Liver (tissue), 9 donors: Measurements from ENCODE around the gene LRMDA. TPM values are rescaled to one million over a fixed set of nuclear protein-coding genes. Genes with fewer than 3 reads are reported as not detected.

Experiments
- DNase-seq: peaks from one replicate; pipeline ENCODE4 v3.0.0-alpha.2; 2017; ENCODE audit warnings: low spot score
- H3K27ac ChIP-seq, 2 donors: one replicate each; pipeline ENCODE4 v1.7.0; 2013; ENCODE audit warnings: inconsistent platforms in 2 of 2, low read length in 2 of 2, control low read depth in 1 of 2, low read depth in 1 of 2, mild to moderate bottlenecking in 1 of 2
- H3K27me3 ChIP-seq, 4 donors: one replicate each; pipeline versions ENCODE4 v1.6.1 to v1.7.0; 2013; ENCODE audit warnings: low read length in 3 of 4, inconsistent platforms in 1 of 4, mild to moderate bottlenecking in 1 of 4, moderate library complexity in 1 of 4; ENCODE audit not compliant: control insufficient read depth in 4 of 4, insufficient read depth in 4 of 4
- H3K36me3 ChIP-seq, 4 donors: one replicate each; pipeline versions ENCODE4 v1.6.1 to v1.7.0; 2013; ENCODE audit warnings: low read length in 3 of 4, mild to moderate bottlenecking in 3 of 4, low read depth in 1 of 4, moderate library complexity in 1 of 4; ENCODE audit not compliant: control insufficient read depth in 4 of 4, insufficient read depth in 3 of 4
- H3K4me1 ChIP-seq, 4 donors: one replicate each; pipeline versions ENCODE4 v1.6.1 to v1.7.0; 2013; ENCODE audit warnings: low read length in 3 of 4, mild to moderate bottlenecking in 3 of 4, moderate library complexity in 1 of 4; ENCODE audit not compliant: control insufficient read depth in 4 of 4, insufficient read depth in 4 of 4
- H3K4me3 ChIP-seq, 3 donors: one replicate each; pipeline versions ENCODE4 v1.6.1 to v1.7.0; 2013; ENCODE audit warnings: low read length in 3 of 3, control low read depth in 1 of 3, low read depth in 1 of 3, mild to moderate bottlenecking in 1 of 3
- H3K9ac ChIP-seq, 2 donors: one replicate each; pipeline ENCODE4 v1.7.0; 2013; ENCODE audit warnings: low read length in 2 of 2, mild to moderate bottlenecking in 2 of 2, moderate library complexity in 2 of 2, control low read depth in 1 of 2, low read depth in 1 of 2
- H3K9me3 ChIP-seq, 4 donors: one replicate each; pipeline versions ENCODE4 v1.6.1 to v1.7.0; 2013; ENCODE audit warnings: low read length in 3 of 4; ENCODE audit not compliant: control insufficient read depth in 4 of 4
- EGR1 ChIP-seq, 2 donors: IDR thresholded peaks; 2 replicates each; pipeline ENCODE4 v1.6.1; 2016 to 2018; ENCODE audit warnings: antibody characterized with exemption in 2 of 2, low read depth in 2 of 2
- FOXA1 ChIP-seq: IDR thresholded peaks from 2 replicates; pipeline ENCODE4 v1.6.1; 2016; ENCODE audit warnings: antibody characterized with exemption
- GABPA ChIP-seq, 2 donors: IDR thresholded peaks in 1 of 2; conservative IDR thresholded peaks in 1 of 2; 2 replicates each; pipeline ENCODE4 v1.6.1; 2016; ENCODE audit warnings: antibody characterized with exemption in 2 of 2, mild to moderate bottlenecking in 1 of 2, moderate library complexity in 1 of 2
- HNF4A ChIP-seq, 2 donors: conservative IDR thresholded peaks; 2 replicates each; pipeline ENCODE4 v1.6.1; 2016; ENCODE audit warnings: antibody characterized with exemption in 2 of 2, mild to moderate bottlenecking in 2 of 2
- HNF4G ChIP-seq: IDR thresholded peaks from 2 replicates; pipeline ENCODE4 v1.6.1; 2016; ENCODE audit warnings: antibody characterized with exemption
- JUND ChIP-seq, 2 donors: IDR thresholded peaks; 2 replicates each; pipeline ENCODE4 v1.6.1; 2016; ENCODE audit warnings: antibody characterized with exemption in 2 of 2
- NR2F2 ChIP-seq: IDR thresholded peaks from 2 replicates; pipeline ENCODE4 v1.6.1; 2016; ENCODE audit warnings: antibody characterized with exemption
- RAD21 ChIP-seq, 2 donors: IDR thresholded peaks; 2 replicates each; pipeline ENCODE4 v1.6.1; 2016; ENCODE audit warnings: antibody characterized with exemption in 2 of 2, mild to moderate bottlenecking in 2 of 2
- RXRA ChIP-seq, 2 donors: IDR thresholded peaks; 2 replicates each; pipeline ENCODE4 v1.6.1; 2017 to 2018; ENCODE audit warnings: antibody characterized with exemption in 2 of 2, mild to moderate bottlenecking in 1 of 2
- SP1 ChIP-seq: IDR thresholded peaks from 2 replicates; pipeline ENCODE4 v1.6.1; 2018; ENCODE audit warnings: antibody characterized with exemption, mild to moderate bottlenecking
- YY1 ChIP-seq: IDR thresholded peaks from 2 replicates; pipeline ENCODE4 v1.6.1; 2016; ENCODE audit warnings: antibody characterized with exemption, mild to moderate bottlenecking
- whole genome bisulfite sequencing: extraction: QIAGEN DNeasy Blood & Tissue Kit; methylation state at CpG from one replicate; pipeline ENCODE4 v1.1.7; 2013; 5-methylcytosine and 5-hydroxymethylcytosine counted together
- polyA plus RNA-seq, 2 donors: library from polyadenylated mRNA; stranded (reverse) in 1 of 2; unstranded in 1 of 2; fragments of 200-250 nt in 1 of 2; fragments of >200 nt in 1 of 2; fragmentation: Nextera tagmentation in 1 of 2; extraction: Ambion mirVana in 1 of 2; gene quantifications; one replicate each; pipeline versions ENCODE4 v1.2.1 to v1.2.3, GENCODE V29; 2013 to 2015
- total RNA-seq, 2 donors: library from RNA; depleted of rRNA; stranded (reverse); fragments of >200 nt; gene quantifications; one replicate each; pipeline ENCODE4 v1.2.3, GENCODE V29; 2014
- TF ChIP-seq, protein P1 (sequence below): IDR thresholded peaks from 2 replicates; pipeline ENCODE4 v1.6.1; 2016; ENCODE audit warnings: antibody characterized with exemption
- TF ChIP-seq, protein P2 (sequence below): IDR thresholded peaks from 2 replicates; pipeline ENCODE4 v1.6.1; 2016; ENCODE audit warnings: antibody characterized with exemption
- TF ChIP-seq, protein P3 (sequence below): fragments of 150-350 bp; IDR thresholded peaks from 2 replicates; pipeline ENCODE4 v1.5.1; 2017; ENCODE audit warnings: improper control_type of control experiment, low read depth, low read length; ENCODE audit not compliant: missing input control
- donor health status: healthy.
- donor health status: healthy.
- donor health status: healthy.
- donor health status: healthy.
- donor health status: healthy.

LRMDA gene
- total and polyA plus RNA-seq, 4 donors: 7.9 to 15.8 (median 11.3) TPM

DNA sequence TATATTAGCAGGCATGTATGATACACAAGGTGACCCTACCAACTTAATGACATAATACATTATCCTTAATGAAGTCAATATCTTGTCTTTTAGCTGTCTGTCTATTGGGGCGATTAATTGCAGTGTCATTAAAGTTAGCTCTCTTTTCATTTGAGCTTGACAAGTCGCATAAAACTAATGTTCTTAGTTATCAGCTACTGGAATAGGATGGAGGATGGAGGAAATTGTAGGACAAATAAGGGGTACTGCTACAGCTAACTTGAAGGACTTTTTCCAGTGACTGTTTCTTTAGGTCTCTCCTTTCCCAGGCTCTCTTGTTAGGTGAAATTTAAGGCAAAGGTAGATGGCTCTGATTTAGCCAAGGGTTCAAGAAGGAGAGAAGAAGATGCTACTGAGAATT lies 506.4 kb downstream of the LRMDA start:
- TF ChIP-seq, protein P1, sequence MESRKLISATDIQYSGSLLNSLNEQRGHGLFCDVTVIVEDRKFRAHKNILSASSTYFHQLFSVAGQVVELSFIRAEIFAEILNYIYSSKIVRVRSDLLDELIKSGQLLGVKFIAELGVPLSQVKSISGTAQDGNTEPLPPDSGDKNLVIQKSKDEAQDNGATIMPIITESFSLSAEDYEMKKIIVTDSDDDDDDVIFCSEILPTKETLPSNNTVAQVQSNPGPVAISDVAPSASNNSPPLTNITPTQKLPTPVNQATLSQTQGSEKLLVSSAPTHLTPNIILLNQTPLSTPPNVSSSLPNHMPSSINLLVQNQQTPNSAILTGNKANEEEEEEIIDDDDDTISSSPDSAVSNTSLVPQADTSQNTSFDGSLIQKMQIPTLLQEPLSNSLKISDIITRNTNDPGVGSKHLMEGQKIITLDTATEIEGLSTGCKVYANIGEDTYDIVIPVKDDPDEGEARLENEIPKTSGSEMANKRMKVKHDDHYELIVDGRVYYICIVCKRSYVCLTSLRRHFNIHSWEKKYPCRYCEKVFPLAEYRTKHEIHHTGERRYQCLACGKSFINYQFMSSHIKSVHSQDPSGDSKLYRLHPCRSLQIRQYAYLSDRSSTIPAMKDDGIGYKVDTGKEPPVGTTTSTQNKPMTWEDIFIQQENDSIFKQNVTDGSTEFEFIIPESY: no peak
- TF ChIP-seq HNF4G: no peak
- TF ChIP-seq JUND (IDR thresholded peaks at IDR 0.05): no peak
- TF ChIP-seq NR2F2: no peak
- TF ChIP-seq, protein P2, sequence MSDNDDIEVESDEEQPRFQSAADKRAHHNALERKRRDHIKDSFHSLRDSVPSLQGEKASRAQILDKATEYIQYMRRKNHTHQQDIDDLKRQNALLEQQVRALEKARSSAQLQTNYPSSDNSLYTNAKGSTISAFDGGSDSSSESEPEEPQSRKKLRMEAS: no peak
- no peak for TF ChIP-seq SP1
- no peak for TF ChIP-seq GABPA (IDR thresholded peaks at IDR 0.05 in 1 of 2, conservative IDR thresholded peaks at IDR 0.05 in 1 of 2)
- no peak for TF ChIP-seq HNF4A (conservative IDR thresholded peaks at IDR 0.05)
- TF ChIP-seq, protein P3, sequence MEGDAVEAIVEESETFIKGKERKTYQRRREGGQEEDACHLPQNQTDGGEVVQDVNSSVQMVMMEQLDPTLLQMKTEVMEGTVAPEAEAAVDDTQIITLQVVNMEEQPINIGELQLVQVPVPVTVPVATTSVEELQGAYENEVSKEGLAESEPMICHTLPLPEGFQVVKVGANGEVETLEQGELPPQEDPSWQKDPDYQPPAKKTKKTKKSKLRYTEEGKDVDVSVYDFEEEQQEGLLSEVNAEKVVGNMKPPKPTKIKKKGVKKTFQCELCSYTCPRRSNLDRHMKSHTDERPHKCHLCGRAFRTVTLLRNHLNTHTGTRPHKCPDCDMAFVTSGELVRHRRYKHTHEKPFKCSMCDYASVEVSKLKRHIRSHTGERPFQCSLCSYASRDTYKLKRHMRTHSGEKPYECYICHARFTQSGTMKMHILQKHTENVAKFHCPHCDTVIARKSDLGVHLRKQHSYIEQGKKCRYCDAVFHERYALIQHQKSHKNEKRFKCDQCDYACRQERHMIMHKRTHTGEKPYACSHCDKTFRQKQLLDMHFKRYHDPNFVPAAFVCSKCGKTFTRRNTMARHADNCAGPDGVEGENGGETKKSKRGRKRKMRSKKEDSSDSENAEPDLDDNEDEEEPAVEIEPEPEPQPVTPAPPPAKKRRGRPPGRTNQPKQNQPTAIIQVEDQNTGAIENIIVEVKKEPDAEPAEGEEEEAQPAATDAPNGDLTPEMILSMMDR: no peak
- TF ChIP-seq RAD21 (IDR thresholded peaks at IDR 0.05): no peak
- TF ChIP-seq RXRA (IDR thresholded peaks at IDR 0.05): no peak
- TF ChIP-seq FOXA1: no peak
- no peak for TF ChIP-seq YY1

DNA sequence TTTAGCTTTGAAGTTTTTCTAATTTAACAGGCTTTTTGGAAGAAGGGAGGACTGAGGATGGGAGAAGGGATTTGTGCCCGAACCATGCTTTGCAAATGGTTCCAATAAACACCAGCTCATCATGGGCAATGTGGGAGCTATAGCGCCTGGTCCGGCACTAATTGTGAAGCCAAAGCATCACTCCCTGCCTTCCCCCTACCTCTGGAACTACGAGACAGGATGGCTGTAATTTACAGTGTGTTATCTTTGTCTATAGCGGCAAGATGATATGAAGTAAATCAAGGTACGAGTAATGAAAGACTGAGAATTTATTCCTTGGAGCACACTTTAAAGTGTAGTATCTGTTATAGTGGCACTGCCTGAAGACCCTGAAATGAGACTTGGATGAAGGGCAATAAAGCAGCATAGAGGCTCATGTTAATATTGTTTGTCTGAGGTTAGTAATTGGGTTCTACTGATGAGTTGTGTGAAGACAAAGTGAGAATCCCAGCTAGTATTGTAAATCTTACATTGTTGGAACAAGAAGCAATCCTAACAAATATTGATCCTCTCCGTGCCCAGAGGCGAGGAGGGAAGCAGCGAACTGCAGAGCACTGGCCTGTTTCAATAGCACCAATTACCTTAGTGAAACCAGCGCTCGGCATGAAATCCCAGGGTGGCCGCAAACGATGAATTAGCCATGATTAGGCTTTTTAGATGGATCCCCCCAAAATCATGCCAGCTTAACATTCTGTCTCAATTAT lies 507.1 kb downstream of the LRMDA start:
- WGBS: 96% methylated on average over 13 of the region's 13 CpGs
- Histone ChIP-seq H3K4me1 (no peaks in the 10 kb centered on the region), H3K9me3 (no peaks in the 10 kb centered on the region), H3K4me3 (no peak overlapping the region), H3K36me3 (no peaks in the 10 kb centered on the region), H3K27me3 (no peaks in the 10 kb centered on the region), H3K9ac (no peak overlapping the region), H3K27ac (no peak overlapping the region)
- no peak for DNase-seq
- TF ChIP-seq EGR1 (IDR thresholded peaks at IDR 0.05; ENCODE audit: low read depth in 2 of 2): no peak
- TF ChIP-seq, protein P3: no peak

More for the DNA sequence above, 506.4 kb downstream of the LRMDA start:
- no peak for DNase-seq
- 92% methylated on average over 2 of the region's 2 CpGs for whole genome bisulfite sequencing
- H3K36me3 ChIP-seq: no peaks in the 10 kb centered on the region
- no peak overlapping the region for H3K27ac ChIP-seq
- no peaks in the 10 kb centered on the region for H3K27me3 ChIP-seq
- no peak overlapping the region for H3K9ac ChIP-seq
- H3K4me3 ChIP-seq: no peak overlapping the region
- H3K9me3 ChIP-seq: no peaks in the 10 kb centered on the region
- H3K4me1 ChIP-seq: no peaks in the 10 kb centered on the region
